DND-41 (cell line): ENCODE data around the gene FLT4.

Source experiments
- ATAC-seq: fragments of 200-7000 bp; cut with Tn5 transposase; 3 replicates; pipeline ENCODE4 v1.9.1; 2021; ENCODE audit warnings: low read depth; ENCODE audit not compliant: insufficient read depth
- DNase-seq: peaks from one replicate; pipeline ENCODE4 v3.0.0-alpha.2; 2020
- H2AFZ ChIP-seq: 2 replicates; pipeline ENCODE4 v1.6.0; 2012; ENCODE audit warnings: low read depth, low read length
- H3K27ac ChIP-seq: 2 replicates; pipeline ENCODE4 v1.5.1; 2012; ENCODE audit warnings: low read length, inconsistent platforms
- H3K27me3 ChIP-seq: fragments of 200-600 bp; sonication (generic); 2 replicates; pipeline ENCODE4 v1.6.0; 2012; ENCODE audit warnings: low read length, mild to moderate bottlenecking, inconsistent platforms; ENCODE audit not compliant: insufficient read depth, poor library complexity
- H3K36me3 ChIP-seq: 2 replicates; pipeline ENCODE4 v1.5.1; 2012; ENCODE audit warnings: low read length, inconsistent platforms; ENCODE audit not compliant: insufficient read depth
- H3K4me1 ChIP-seq: 2 replicates; pipeline ENCODE4 v1.5.1; 2012; ENCODE audit warnings: mild to moderate bottlenecking, low read length; ENCODE audit not compliant: insufficient read depth
- H3K4me2 ChIP-seq: 2 replicates; pipeline ENCODE4 v1.6.0; 2012; ENCODE audit warnings: mild to moderate bottlenecking, moderate library complexity, low read length, inconsistent platforms; ENCODE audit not compliant: insufficient read depth
- H3K4me3 ChIP-seq, 2 experiments: fragments of 200-600 bp in 1 of 2; shearing (Covaris generic) in 1 of 2; 2 replicates each; pipeline ENCODE4 v1.5.1; 2012 to 2016; ENCODE audit warnings: inconsistent platforms in 2 of 2, low read length in 2 of 2, mild to moderate bottlenecking in 2 of 2, low read depth in 1 of 2, moderate library complexity in 1 of 2
- H3K79me2 ChIP-seq: 2 replicates; pipeline ENCODE4 v1.6.0; 2012; ENCODE audit warnings: low read length, inconsistent platforms; ENCODE audit not compliant: insufficient read depth
- H3K9ac ChIP-seq: 2 replicates; pipeline ENCODE4 v1.6.0; 2012; ENCODE audit warnings: low read depth, mild to moderate bottlenecking, inconsistent platforms, low read length, moderate library complexity
- H3K9me3 ChIP-seq: 2 replicates; pipeline ENCODE4 v1.5.1; 2012; ENCODE audit warnings: low read length, moderate library complexity, mild to moderate bottlenecking, inconsistent platforms; ENCODE audit not compliant: insufficient read depth, severe bottlenecking
- H4K20me1 ChIP-seq: 2 replicates; pipeline ENCODE4 v1.6.0; 2012; ENCODE audit warnings: low read length; ENCODE audit not compliant: insufficient read depth
- CTCF ChIP-seq: IDR thresholded peaks from 2 replicates; pipeline ENCODE4 v1.5.1; 2012; ENCODE audit warnings: borderline replicate concordance, low read length, moderate library complexity, mild to moderate bottlenecking; ENCODE audit not compliant: poor library complexity, severe bottlenecking; ENCODE audit errors: extremely low read depth
- EZH2 ChIP-seq: IDR thresholded peaks from 3 replicates; pipeline ENCODE4 v1.6.1; 2012; ENCODE audit warnings: borderline replicate concordance, low read depth, mild to moderate bottlenecking, moderate library complexity, low read length, inconsistent platforms; ENCODE audit not compliant: severe bottlenecking

Gene FLT4

GRCh38 chr5:180623411-180623834 lies 26.0 kb downstream of the FLT4 start:
- Histone ChIP-seq H2AFZ (no peak overlapping the region), H3K4me2 (no peak overlapping the region), H3K4me1 (peaks cover 4% of the 10 kb centered on the region)

GRCh38 chr5:180622910-180623309 lies 26.5 kb downstream of the FLT4 start:
- Histone ChIP-seq H2AFZ (no peak overlapping the region), H3K4me2 (no peak overlapping the region), H4K20me1 (peaks cover 6% of the 10 kb centered on the region; the same call in 1 of the 2 replicates), H3K9ac (no peak overlapping the region), H3K36me3 (no peaks in the 10 kb centered on the region), H3K4me1 (peaks cover 4% of the 10 kb centered on the region), H3K27me3 (no peaks in the 10 kb centered on the region), H3K9me3 (no peaks in the 10 kb centered on the region), H3K4me3 (no peak overlapping the region), H3K27ac (no peak overlapping the region), H3K79me2 (no peaks in the 10 kb centered on the region)
- TF ChIP-seq CTCF (no peak), EZH2 (no peak)
- DNase-seq: no peak
- no peak for ATAC-seq

More at GRCh38 chr5:180623411-180623834, 26.0 kb downstream of the FLT4 start:
- Histone ChIP-seq H3K4me3 (no peak overlapping the region), H3K9me3 (no peaks in the 10 kb centered on the region), H3K27ac (peak overlapping the region; percentile 52; the same call in 1 of the 2 replicates), H3K79me2 (no peaks in the 10 kb centered on the region), H4K20me1 (peaks cover 6% of the 10 kb centered on the region; the same call in 1 of the 2 replicates), H3K27me3 (no peaks in the 10 kb centered on the region), H3K36me3 (no peaks in the 10 kb centered on the region), H3K9ac (no peak overlapping the region)
- DNase-seq (no peak), ATAC-seq (0 out of 3 replicates have a peak, but pooled peaks have one; percentile 12)
- TF ChIP-seq EZH2 (no peak), CTCF (no peak)

- H3K9me3 ChIP-seq: no peaks in the 10 kb centered on the region
- H3K4me1 ChIP-seq: peaks cover 4% of the 10 kb centered on the region
- H4K20me1 ChIP-seq: peaks cover 6% of the 10 kb centered on the region; the same call in 1 of the 2 replicates
- H3K4me3 ChIP-seq: no peak overlapping the region
- H3K9ac ChIP-seq: no peak overlapping the region
- TF ChIP-seq EZH2 (no peak), CTCF (no peak)
- no peaks in the 10 kb centered on the region for H3K79me2 ChIP-seq
- no peak overlapping the region for H3K4me2 ChIP-seq
- no peak for DNase-seq
- no peak overlapping the region for H2AFZ ChIP-seq
- no peak for ATAC-seq
- H3K27me3 ChIP-seq: no peaks in the 10 kb centered on the region
- no peak overlapping the region for H3K27ac ChIP-seq
- no peaks in the 10 kb centered on the region for H3K36me3 ChIP-seq
Observed at GRCh38 chr5:180621311-180621710, 28.1 kb downstream of the FLT4 start.
